KBM-7 (cell line): ENCODE results near the gene GFOD2.

ENCODE experiments used
- DNase-seq: peaks from one replicate; pipeline ENCODE4 v3.0.0-alpha.2; 2015
- in situ Hi-C: fragments of 300-500 bp; cut with MboI; formaldehyde crosslinking; loops from 2 replicates; pipeline ENCODE4 v1.14.3; 2020; ENCODE audit warnings: low sequenced_read_pairs, low pct_unique_long_range_greater_than_20kb, mixed read lengths

The GFOD2 gene

DNA sequence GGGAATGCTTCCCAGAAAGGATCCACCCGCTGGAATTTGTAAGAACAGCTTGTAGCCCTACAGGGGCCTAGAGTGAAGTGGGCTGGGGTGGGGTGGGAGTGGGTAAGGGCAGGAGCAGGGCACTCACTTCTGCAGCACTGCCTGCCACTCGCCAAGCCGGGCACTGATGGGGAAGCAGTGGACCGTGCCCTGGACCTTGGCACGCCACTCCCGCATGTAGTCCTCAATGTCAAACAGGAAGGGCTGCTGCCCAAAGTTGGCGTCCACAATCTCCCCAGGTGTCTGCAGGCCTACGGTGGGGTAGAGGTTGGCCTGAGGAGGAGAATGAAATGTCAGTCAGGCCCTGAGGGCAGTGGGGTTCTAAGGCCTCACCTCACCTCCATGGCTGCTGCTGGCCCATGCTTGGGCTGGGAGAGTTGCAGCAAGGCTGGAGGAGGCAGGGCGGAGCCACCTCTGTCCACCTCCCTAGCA lies 15.7 kb upstream of the GFOD2 start:
- no peak for DNase-seq
- in situ Hi-C loops: no loop called here

DNA sequence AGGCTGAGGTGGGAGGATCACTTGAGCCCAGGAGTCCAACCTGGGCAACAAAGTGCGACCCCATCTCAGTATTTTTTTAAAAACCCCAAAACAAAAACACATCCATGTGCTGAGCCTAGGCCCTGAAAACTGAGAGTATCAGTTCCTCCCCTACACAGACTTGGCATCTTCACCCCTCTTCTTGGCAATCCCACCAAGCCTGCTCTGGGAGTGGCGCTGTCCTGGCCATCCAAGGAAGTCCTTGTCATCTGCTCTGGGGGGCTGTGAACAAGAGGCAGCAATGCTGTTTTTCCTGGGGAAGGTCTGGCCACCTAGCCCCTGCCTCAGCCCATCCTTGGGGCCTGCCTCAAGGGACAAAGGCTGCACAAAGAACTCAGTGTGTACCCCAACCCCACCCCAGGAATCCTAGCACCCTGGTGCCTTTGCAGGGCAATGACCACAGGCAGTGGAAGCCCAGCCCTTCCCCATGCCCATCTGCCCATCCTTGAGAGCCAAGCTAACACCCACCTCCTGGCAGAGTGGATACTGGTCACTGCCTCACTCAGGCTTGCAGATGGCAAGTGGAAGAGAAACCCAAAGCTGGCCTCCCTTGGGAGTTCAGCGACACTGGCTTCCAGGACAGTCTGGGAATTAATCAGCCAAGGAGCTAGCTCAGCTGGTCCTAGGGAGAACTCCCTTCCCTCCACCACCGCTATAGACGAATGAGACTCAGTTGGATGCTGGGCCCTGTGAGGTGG lies 14.8 kb upstream of the GFOD2 start:
- no peak for DNase-seq
- in situ Hi-C loops: no loop called here

GRCh38 chr16:67731753-67732095 lies 12.6 kb upstream of the GFOD2 start:
- in situ Hi-C loops: no loop called here
- DNase-seq: no peak

DNA sequence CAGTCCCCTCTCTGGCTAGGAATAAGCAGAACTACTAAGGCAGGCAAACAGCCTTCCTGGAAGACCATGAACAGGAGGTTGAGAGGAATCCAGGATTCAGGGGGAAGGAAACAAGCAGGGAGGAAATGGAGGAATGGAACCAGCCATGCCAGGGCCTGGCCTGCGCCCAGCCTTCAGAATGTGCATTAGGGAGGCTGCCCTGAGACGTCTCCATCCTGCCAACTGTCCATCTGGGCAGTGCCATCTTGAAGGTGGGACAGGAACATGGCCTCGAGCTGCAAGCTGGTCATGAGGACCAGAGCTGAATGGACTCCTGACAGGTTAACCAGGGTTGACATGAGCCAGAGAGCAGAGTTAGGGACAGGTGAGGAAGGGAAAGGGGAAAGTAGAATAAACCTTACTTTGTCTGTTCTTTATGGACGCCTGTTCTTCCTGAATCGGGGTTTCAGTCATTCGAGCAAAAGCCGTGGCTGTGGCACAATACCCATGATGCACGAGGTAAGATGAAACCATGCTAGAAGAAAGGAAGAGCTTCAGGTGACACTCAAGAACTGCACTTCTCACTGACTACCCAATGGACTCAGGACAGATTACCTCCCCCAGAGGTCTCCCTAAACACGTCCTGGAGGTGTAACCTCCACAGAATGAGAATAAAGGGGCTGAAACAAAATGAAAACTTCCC lies 12.1 kb upstream of the GFOD2 start:
- in situ Hi-C loops: no loop called here
- DNase-seq: no peak

- DNase-seq: no peak
- in situ Hi-C loops: no loop called here
These were observed 11.2 kb upstream of the GFOD2 start for GRCh38 chr16:67730326-67730725.

DNA sequence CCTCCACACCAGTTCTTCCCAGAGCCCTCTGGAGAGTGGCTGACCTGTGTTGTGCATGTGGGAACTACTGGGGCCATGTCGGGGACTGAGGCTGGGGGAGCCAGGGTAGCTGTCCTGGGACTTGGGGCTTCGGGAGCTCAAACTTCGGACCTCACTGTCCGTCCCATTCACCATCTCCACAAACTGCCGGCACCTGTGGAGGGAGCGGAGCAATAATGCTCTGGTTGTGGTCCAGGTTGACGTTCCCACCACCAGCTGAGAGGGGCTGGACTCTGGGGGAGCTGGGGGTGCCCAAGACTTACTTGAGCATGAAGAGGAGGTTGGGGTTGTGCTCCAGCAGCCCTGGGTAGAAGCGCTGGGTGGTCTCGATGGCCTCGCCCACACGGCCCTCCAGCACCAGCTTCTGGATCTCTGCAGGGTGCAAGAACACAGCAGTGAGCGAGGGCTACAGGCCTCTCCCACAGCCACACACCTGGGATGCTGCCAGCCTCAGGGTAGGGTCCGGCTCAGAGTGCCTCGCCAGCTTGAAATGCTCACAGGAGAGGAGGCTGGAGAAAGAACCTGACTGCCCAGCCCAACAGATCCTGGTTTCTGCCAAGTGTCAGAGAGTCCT lies 10.6 kb upstream of the GFOD2 start:
- no peak for DNase-seq
- in situ Hi-C loops: no loop called here

GRCh38 chr16:67727521-67728485 lies 8.7 kb upstream of the GFOD2 start:
- in situ Hi-C loops: no loop called here

DNA sequence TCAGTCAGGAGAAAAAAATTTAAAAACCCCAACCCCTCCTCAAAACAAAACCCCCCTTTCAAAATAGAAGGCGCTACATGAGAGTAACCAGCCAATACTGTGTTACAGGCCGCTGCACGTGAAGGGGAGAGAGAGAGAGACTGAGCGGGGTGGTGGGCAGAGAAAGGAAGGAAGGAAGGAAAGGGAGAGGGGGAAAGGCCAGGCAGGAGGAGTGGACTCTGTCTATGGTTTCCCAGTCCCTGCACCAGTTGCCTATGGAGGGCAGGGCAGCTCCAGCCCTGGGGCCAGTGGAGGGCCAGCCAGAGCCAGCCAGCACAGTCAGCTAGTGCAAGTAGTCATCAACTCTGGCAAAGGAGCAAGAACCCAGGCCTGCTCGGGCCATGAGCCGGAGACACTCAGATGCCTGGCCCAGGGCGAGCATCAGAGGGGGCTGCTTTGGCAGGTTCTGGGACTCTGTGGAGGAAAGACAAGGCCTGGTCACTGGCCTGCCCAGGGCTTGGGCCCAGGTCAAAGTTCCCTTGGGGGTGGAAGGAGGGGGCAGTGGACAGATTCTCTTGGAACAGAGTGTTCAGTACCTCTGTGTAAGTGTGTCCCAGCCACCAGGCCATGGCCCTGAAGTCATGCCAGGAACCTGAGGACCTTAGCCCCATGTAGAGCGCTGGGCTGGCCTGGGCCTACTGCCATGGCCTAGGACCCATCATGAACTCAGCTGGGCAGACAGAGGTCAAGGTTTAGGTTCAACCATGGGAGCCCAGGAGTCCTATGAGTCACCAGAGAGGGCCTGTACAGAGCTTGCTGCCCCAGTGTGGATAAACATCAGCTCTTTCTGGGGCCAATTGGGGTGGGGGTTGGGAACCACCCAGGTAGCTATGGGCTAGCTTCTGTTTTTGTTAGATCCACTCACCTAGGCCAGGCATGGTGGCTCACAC lies 7.3 kb upstream of the GFOD2 start:
- in situ Hi-C loops: no loop called here
- DNase-seq: no peak

More at GRCh38 chr16:67727521-67728485, 8.7 kb upstream of the GFOD2 start:
- DNase-seq: no peak

- no peak for DNase-seq
- in situ Hi-C loops: no loop called here
These were observed 4.8 kb upstream of the GFOD2 start for GRCh38 chr16:67723911-67724305.

GRCh38 chr16:67723151-67723910 lies 4.2 kb upstream of the GFOD2 start:
- no peak for DNase-seq
- in situ Hi-C loops: no loop called here

GRCh38 chr16:67720236-67720635 lies 1.1 kb upstream of the GFOD2 start:
- in situ Hi-C loops: no loop called here
- DNase-seq: no peak

GRCh38 chr16:67719778-67720144 lies 645 bp upstream of the GFOD2 start:
- in situ Hi-C loops: no loop called here

GRCh38 chr16:67718668-67719047 lies 458 bp downstream of the GFOD2 start:
- in situ Hi-C loops: no loop called here
- DNase-seq: no peak

More at GRCh38 chr16:67719778-67720144, 645 bp upstream of the GFOD2 start:
- peak; percentile 32 for DNase-seq

- in situ Hi-C loops: no loop called here
- DNase-seq: no peak
These were observed 3.0 kb downstream of the GFOD2 start for GRCh38 chr16:67716097-67716496.

GRCh38 chr16:67714522-67714921 lies 4.6 kb downstream of the GFOD2 start:
- in situ Hi-C loops: no loop called here
- no peak for DNase-seq

DNA sequence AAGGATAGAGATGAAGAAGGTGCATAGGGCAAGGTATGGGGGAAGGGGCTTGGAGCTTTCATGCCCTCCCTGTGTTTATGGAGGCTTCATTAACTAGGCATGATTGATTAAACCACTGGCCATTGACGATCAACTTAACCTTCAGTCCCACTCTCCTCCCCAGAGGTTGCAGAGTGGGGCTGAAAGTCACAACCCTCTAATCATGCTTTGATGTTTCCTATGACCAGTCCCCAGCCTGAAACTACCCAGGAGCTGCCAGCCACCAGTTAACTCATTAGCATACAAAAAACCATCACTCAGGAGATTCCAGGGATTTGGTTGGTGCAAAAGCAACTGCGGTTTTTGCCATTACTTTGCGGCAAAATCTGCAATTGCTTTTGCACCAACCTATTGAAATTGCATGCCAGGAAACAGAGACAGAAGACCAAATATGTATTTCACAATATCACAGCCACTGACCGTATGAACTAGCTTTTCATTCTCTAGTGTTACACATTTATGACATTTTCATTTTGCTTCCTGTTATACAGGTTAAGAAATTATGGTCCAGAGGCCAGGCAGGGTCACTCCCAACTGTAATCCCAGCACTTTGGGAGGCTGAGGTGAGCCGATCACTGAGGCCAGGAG lies 5.4 kb downstream of the GFOD2 start:
- in situ Hi-C loops: no loop called here
- DNase-seq: no peak

- DNase-seq: no peak
- in situ Hi-C loops: no loop called here
These were observed 8.5 kb downstream of the GFOD2 start for GRCh38 chr16:67710607-67711006.
